GM10847 (cell line): ENCODE data around the gene IGFALS.

Experiments
- POLR2A ChIP-seq: IDR thresholded peaks from 2 replicates; pipeline ENCODE4 v1.6.1; 2011; ENCODE audit not compliant: insufficient read length; ENCODE audit errors: extremely low read depth

IGFALS gene

GRCh38 chr16:1741553-1742165 lies 51.8 kb downstream of the IGFALS start:
- TF ChIP-seq POLR2A = no peak

- no peak for TF ChIP-seq POLR2A
These were observed 52.6 kb downstream of the IGFALS start for GRCh38 chr16:1740781-1741490.
